Measurements from ENCODE around the gene C12orf57. TPM values are rescaled to one million over a fixed set of nuclear protein-coding genes. Genes with fewer than 3 reads are reported as not detected.

Gene C12orf57
- total and polyA plus RNA-seq, 2 of the 13 experiments (the other 11 are each of a cell fraction or from before 2014, with no cell fraction given) = 84.0 to 287 TPM

- TF ChIP-seq ZNF275 (CRISPR knock-in tag; IDR thresholded peaks at IDR 0.05; ENCODE audit: borderline replicate concordance) = 0 out of 2 replicates have a peak, but pooled peaks have one; percentile 43
- TF ChIP-seq NRL (CRISPR knock-in tag; IDR thresholded peaks at IDR 0.05; ENCODE audit: borderline replicate concordance) = peak; percentile 60; the same call in 1 of the 2 replicates
- TF ChIP-seq ATF1 (CRISPR knock-in tag; IDR thresholded peaks at IDR 0.05) = peak; percentile 88
- TF ChIP-seq ZNF607 (CRISPR knock-in tag; IDR thresholded peaks at IDR 0.05; ENCODE audit: borderline replicate concordance) = peak; percentile 58; the same call in 1 of the 2 replicates
- peak; percentile 100 for TF ChIP-seq HNRNPLL (IDR thresholded peaks at IDR 0.05; ENCODE audit: low read depth, low read length, poor library complexity, severe bottlenecking)
- TF ChIP-seq SP2 (CRISPR knock-in tag; IDR thresholded peaks at IDR 0.05) = peak; percentile 64
- TF ChIP-seq ZZZ3 (CRISPR knock-in tag; IDR thresholded peaks at IDR 0.05; ENCODE audit: borderline replicate concordance) = no peak
- 0 out of 2 replicates have a peak, but pooled peaks have one; percentile 30 for TF ChIP-seq U2AF2 (IDR thresholded peaks at IDR 0.05; ENCODE audit: low read depth, low read length)
- TF ChIP-seq MTERF4 (CRISPR knock-in tag; IDR thresholded peaks at IDR 0.05) = no peak
- no peak for TF ChIP-seq ZFP82 (CRISPR knock-in tag; IDR thresholded peaks at IDR 0.05; ENCODE audit: borderline replicate concordance)
- no peak for TF ChIP-seq ARID5B (CRISPR knock-in tag; IDR thresholded peaks at IDR 0.05)
- no peak for TF ChIP-seq ZNF772 (CRISPR knock-in tag; IDR thresholded peaks at IDR 0.05)
- TF ChIP-seq ZNF446 (CRISPR knock-in tag; IDR thresholded peaks at IDR 0.05) = no peak
- no peak for TF ChIP-seq MTA3 (CRISPR knock-in tag; IDR thresholded peaks at IDR 0.05)
- no peak for TF ChIP-seq ZNF770 (CRISPR knock-in tag; IDR thresholded peaks at IDR 0.05)
- TF ChIP-seq IRF9 (CRISPR knock-in tag; IDR thresholded peaks at IDR 0.05; ENCODE audit: borderline replicate concordance) = no peak
- TF ChIP-seq PHF21A (CRISPR knock-in tag; IDR thresholded peaks at IDR 0.05) = no peak
- no peak for TF ChIP-seq ZNF564 (CRISPR knock-in tag; IDR thresholded peaks at IDR 0.05)
Observed at GRCh38 chr12:6904280-6905276, 39.2 kb upstream of the C12orf57 start, which contains the start of gene LRRC23 (continued).
